ENCODE results near the gene ZNF18.
"Not testable (repeated sequence)": the region's sequence is repeated elsewhere in the genome, so short reads cannot be mapped to it uniquely, and the experiment has no call there.

- not testable (repeated sequence) for TF ChIP-seq POLR2A (IDR thresholded peaks at IDR 0.05; ENCODE audit: low read depth); CTCF (IDR thresholded peaks at IDR 0.05); EP300 (IDR thresholded peaks at IDR 0.05)
These were observed 54.2 kb downstream of the ZNF18 start for GRCh38 chr17:11943086-11943485.
